ENCODE results near the gene CEMIP2. TPM values are rescaled to one million over a fixed set of nuclear protein-coding genes. Genes with fewer than 3 reads are reported as not detected.

Gene CEMIP2
- total RNA-seq, 2 donors from 2014 or later: 15.6 to 87.7 TPM

DNA sequence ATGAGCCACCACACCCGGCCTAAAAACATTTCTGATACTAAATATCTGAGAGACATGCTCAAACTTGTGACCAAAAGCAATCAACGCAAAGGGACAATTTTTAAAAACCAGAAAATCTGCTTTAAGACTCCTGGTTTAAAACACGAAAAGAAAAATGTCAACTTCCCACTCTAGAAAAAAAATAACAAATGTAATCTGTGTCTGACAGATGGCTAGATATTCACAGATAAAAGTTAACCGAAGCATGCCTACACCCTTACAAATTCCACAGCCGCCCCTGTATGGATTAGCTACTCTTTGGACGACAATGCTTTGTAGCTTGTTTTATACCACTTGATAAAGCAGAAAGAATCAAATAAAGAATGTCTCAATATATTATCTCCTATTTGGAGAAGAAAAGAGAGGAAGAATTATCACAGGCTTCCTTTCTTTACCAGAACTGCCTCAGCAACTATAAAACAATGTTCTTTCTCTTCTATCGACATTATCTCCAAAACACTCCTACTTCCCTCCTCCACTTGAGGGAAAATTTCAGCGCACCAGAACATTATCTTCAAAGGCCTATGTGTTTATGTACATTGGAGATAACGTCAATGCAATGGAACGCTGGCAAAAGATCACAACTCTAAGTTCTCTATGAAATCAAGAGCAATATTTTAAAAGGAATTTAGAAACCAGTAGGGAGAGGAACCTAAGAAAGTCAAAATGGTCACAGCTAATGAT is 26.2 kb downstream of the CEMIP2 start:
- Histone ChIP-seq H3K9me3 (no peaks in the 10 kb centered on the region), H3K4me1 (peaks cover 0 to 4% of the 10 kb centered on the region in 2 donors), H3K27me3 (no peaks in the 10 kb centered on the region), H3K36me3 (peaks cover 8% of the 10 kb centered on the region), H3K4me3 (no peak overlapping the region), H3K27ac (no peak overlapping the region)
- TF ChIP-seq CTCF (IDR thresholded peaks at IDR 0.05): no peak
- no peak for DNase-seq (ENCODE audit: low spot score)

GRCh38 chr9:71740199-71740598 is 28.1 kb downstream of the CEMIP2 start:
- Histone ChIP-seq H3K36me3 (peaks cover 20% of the 10 kb centered on the region), H3K27me3 (no peaks in the 10 kb centered on the region), H3K9me3 (no peaks in the 10 kb centered on the region), H3K4me1 (no peaks in the 10 kb centered on the region), H3K27ac (no peak overlapping the region), H3K4me3 (no peak overlapping the region)
- TF ChIP-seq CTCF (IDR thresholded peaks at IDR 0.05): no peak
- DNase-seq (ENCODE audit: low spot score): no peak

GRCh38 chr9:71737455-71737854 is 30.9 kb downstream of the CEMIP2 start:
- H3K36me3 ChIP-seq: peaks cover 17% of the 10 kb centered on the region
- H3K9me3 ChIP-seq: no peaks in the 10 kb centered on the region
- TF ChIP-seq CTCF (IDR thresholded peaks at IDR 0.05): no peak
- H3K4me3 ChIP-seq: no peak overlapping the region
- H3K27me3 ChIP-seq: no peaks in the 10 kb centered on the region
- no peak overlapping the region for H3K27ac ChIP-seq
- no peak for DNase-seq (ENCODE audit: low spot score)
- no peaks in the 10 kb centered on the region for H3K4me1 ChIP-seq

GRCh38 chr9:71736236-71736635 is 32.1 kb downstream of the CEMIP2 start:
- Histone ChIP-seq H3K27ac (no peak overlapping the region), H3K4me1 (no peaks in the 10 kb centered on the region), H3K36me3 (peaks cover 17% of the 10 kb centered on the region), H3K27me3 (no peaks in the 10 kb centered on the region), H3K9me3 (no peaks in the 10 kb centered on the region), H3K4me3 (no peak overlapping the region)
- no peak for TF ChIP-seq CTCF (IDR thresholded peaks at IDR 0.05)
- no peak for DNase-seq (ENCODE audit: low spot score)

- TF ChIP-seq CTCF (IDR thresholded peaks at IDR 0.05): no peak
- Histone ChIP-seq H3K27me3 (no peaks in the 10 kb centered on the region), H3K27ac (no peak overlapping the region), H3K4me3 (no peak overlapping the region), H3K9me3 (no peaks in the 10 kb centered on the region), H3K4me1 (no peaks in the 10 kb centered on the region), H3K36me3 (peaks cover 18% of the 10 kb centered on the region)
- DNase-seq (ENCODE audit: low spot score): no peak
Observed at GRCh38 chr9:71734950-71735349, 33.4 kb downstream of the CEMIP2 start.

DNA sequence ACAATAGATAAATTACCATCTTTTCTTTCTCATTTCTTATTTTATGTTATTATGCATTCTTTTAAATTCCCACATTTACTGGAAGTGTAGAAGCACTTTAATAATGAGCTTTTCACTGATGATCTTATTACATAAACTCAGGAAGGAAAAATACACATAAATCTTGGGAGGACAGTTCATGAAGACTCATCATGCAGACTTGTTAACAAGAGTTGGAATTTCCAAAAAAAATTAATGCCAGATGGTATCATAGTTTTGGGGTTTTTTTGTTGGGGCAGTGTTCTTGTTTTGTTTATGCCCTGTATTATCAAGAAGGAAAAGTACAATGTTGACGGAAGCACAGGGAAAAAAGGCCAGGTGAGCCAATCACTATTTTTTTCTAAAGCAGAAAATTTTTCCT is 35.1 kb downstream of the CEMIP2 start:
- no peak for DNase-seq (ENCODE audit: low spot score)
- no peak for TF ChIP-seq CTCF (IDR thresholded peaks at IDR 0.05)
- no peaks in the 10 kb centered on the region for H3K9me3 ChIP-seq
- peaks cover 29% of the 10 kb centered on the region for H3K36me3 ChIP-seq
- no peaks in the 10 kb centered on the region for H3K4me1 ChIP-seq
- no peak overlapping the region for H3K27ac ChIP-seq
- no peaks in the 10 kb centered on the region for H3K27me3 ChIP-seq
- no peak overlapping the region for H3K4me3 ChIP-seq
